Stomach (tissue), 4 donors: Measurements from ENCODE around the gene CYB561D1.

Experiments
- CTCF ChIP-seq, 7 experiments: fragments of 450-650 bp in 4 of 7; fragments of 200-600 bp in 3 of 7; sonication (generic) in 3 of 7; IDR thresholded peaks; one replicate each; pipeline ENCODE4 v1.5.1; 2016 to 2019; ENCODE audit warnings: antibody characterized with exemption in 7 of 7, control low read depth in 2 of 7, mild to moderate bottlenecking in 1 of 7
- POLR2A ChIP-seq, 4 donors: fragments of 450-650 bp; IDR thresholded peaks; one replicate each; pipeline ENCODE4 v1.6.1; 2016; ENCODE audit warnings: antibody characterized with exemption in 4 of 4, control low read depth in 2 of 4, mild to moderate bottlenecking in 1 of 4, moderate library complexity in 1 of 4
- POLR2AphosphoS5 ChIP-seq, 3 donors: sonication (generic); formaldehyde crosslinking; IDR thresholded peaks; one replicate each; pipeline ENCODE4 v1.6.1; 2016; ENCODE audit warnings: antibody characterized with exemption in 3 of 3

- no peak for TF ChIP-seq POLR2A (IDR thresholded peaks at IDR 0.05)
- no peak for TF ChIP-seq CTCF (IDR thresholded peaks at IDR 0.05)
- no peak for TF ChIP-seq POLR2AphosphoS5 (IDR thresholded peaks at IDR 0.05)
Observed at GRCh38 chr1:109475261-109475660, 18.6 kb upstream of the CYB561D1 start.
